K562 (cell line): ENCODE results near the gene MKNK1. TPM values are rescaled to one million over a fixed set of nuclear protein-coding genes. Genes with fewer than 3 reads are reported as not detected.

ENCODE experiments used
- HINFP ChIP-seq: fragments of 450-650 bp; conservative IDR thresholded peaks from 2 replicates; pipeline ENCODE4 v1.6.1; 2016; ENCODE audit warnings: missing genetic modification characterization, low read depth, mild to moderate bottlenecking, control low read depth, missing compliant biosample characterization
- MGA ChIP-seq: fragments of 450-650 bp; IDR thresholded peaks from 2 replicates; pipeline ENCODE4 v1.6.1; 2016; ENCODE audit warnings: mild to moderate bottlenecking, moderate library complexity
- POLR3G ChIP-seq: IDR thresholded peaks from 2 replicates; pipeline ENCODE4 v1.6.1; 2011; ENCODE audit not compliant: insufficient read length, insufficient replicate concordance; ENCODE audit errors: extremely low read depth
- RFX7 ChIP-seq: fragments of 250-450 bp; sonication (Bioruptor Pico); IDR thresholded peaks from 2 replicates; pipeline ENCODE4 v1.5.1; 2021; ENCODE audit warnings: mild to moderate bottlenecking
- SIRT6 ChIP-seq: IDR thresholded peaks from one replicate; pipeline ENCODE4 v1.6.1; 2012; ENCODE audit warnings: low read depth, mild to moderate bottlenecking, control low read depth, inconsistent platforms, low read length, moderate library complexity
- TAF15 ChIP-seq: fragments of 200-400 bp; formaldehyde crosslinking; IDR thresholded peaks from 2 replicates; pipeline ENCODE4 v1.6.1; 2017; ENCODE audit warnings: mild to moderate bottlenecking, low read depth, low read length, moderate library complexity
- TOE1 ChIP-seq, 2 experiments: fragments of 450-650 bp in 1 of 2; sonication (generic) in 1 of 2; formaldehyde crosslinking in 1 of 2; IDR thresholded peaks; 2 replicates each; pipeline versions ENCODE4 v1.7.1 to v1.8.0; 2016 to 2022; ENCODE audit warnings: borderline replicate concordance in 2 of 2, mild to moderate bottlenecking in 2 of 2, antibody characterized with exemption in 1 of 2, inconsistent platforms in 1 of 2, low read depth in 1 of 2, missing genetic modification reagents in 1 of 2, moderate library complexity in 1 of 2
- ZNF311 ChIP-seq: fragments of 250-450 bp; sonication (Bioruptor Pico); IDR thresholded peaks from 2 replicates; pipeline ENCODE4 v1.4.0; 2020; ENCODE audit warnings: mild to moderate bottlenecking, moderate library complexity
- ZNF655 ChIP-seq: fragments of 250-450 bp; sonication (Bioruptor Pico); IDR thresholded peaks from 2 replicates; pipeline ENCODE4 v1.5.0; 2021
- ZNF696 ChIP-seq: fragments of 250-450 bp; sonication (Bioruptor Pico); conservative IDR thresholded peaks from 2 replicates; pipeline ENCODE4 v1.4.0; 2020; ENCODE audit warnings: mild to moderate bottlenecking, moderate library complexity
- polyA plus RNA-seq, 8 experiments: library from polyadenylated mRNA; depleted of rRNA in 4 of 8; stranded (reverse) in 5 of 8; unstranded in 3 of 8; fragments of >200 nt; fragmentation: Nextera tagmentation in 2 of 8; fragmentation: Illumina TruSeq in 1 of 8; extraction: Ambion mirVana in 2 of 8; extraction: Trizol in 1 of 8; gene quantifications; 2 replicates each; pipeline versions ENCODE4 v1.2.1 to v1.2.3, GENCODE V29; 2011 to 2014; ENCODE audit warnings: inconsistent platforms in 1 of 8, missing spikeins in 1 of 8
- total RNA-seq, 7 experiments: library from RNA; depleted of rRNA in 6 of 7; stranded (reverse); fragments of >200 nt in 6 of 7; fragmentation: Illumina TruSeq in 2 of 7; extraction: Trizol in 2 of 7; gene quantifications; 2 replicates each; pipeline versions ENCODE4 v1.2.1 to v1.2.3, GENCODE V29; 2011 to 2021; ENCODE audit warnings: low replicate concordance in 1 of 7
- TF ChIP-seq, protein P1 (sequence below): fragments of 250-450 bp; sonication (Bioruptor Pico); IDR thresholded peaks from 2 replicates; pipeline ENCODE4 v1.5.0; 2021

MKNK1 gene
- total and polyA plus RNA-seq, 9 of the 15 experiments (the other 6 are each of a cell fraction or from before 2014, with no cell fraction given): 27.7 to 51.3 (median 43.7) TPM

DNA sequence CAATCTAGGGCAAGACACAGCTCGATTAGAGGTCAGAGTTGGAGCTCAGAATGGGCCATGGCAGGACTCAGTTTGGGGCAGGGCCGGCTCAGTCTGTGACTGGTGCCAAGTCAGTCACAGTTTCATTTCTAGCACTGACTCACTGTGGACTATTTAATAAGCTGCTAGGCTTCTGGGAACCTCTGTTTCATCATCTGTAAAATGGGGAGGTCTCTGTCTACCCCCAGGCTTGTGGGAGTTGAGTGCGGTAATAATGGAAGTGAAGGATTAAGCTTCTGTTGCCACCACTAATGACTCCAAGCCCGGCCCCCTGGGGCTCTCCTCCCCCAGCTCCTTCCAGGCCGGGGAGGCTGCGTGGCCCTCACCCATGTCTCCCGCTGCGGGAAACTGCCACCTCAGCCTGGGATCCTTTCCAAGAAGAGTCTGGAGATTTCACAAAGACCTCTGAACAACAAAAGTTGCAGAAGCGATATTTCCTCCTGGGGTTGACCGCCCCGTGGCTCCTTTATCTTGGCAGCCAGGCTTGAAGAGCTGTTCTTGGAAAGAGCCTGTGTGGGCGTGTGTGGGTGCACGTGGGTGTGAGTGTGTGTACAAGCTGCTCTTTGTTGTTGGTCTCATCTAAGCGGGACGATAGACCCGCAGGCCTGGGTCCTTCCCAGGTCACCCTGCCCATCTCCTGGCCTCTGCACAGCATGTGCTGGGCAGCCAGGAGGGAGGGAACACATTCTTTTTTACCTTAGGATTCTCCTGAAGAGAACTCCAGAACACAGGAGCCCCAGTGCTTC, 81.7 kb downstream of the MKNK1 start (continued):
- TF ChIP-seq TOE1 (IDR thresholded peaks at IDR 0.05; ENCODE audit: borderline replicate concordance) (peak; percentile 83; the same call in 1 of the 2 replicates), TOE1 (CRISPR knock-in tag; IDR thresholded peaks at IDR 0.05; ENCODE audit: borderline replicate concordance, low read depth) (0 out of 2 replicates have a peak, but pooled peaks have one; percentile 31), RFX7 (no peak), HINFP (tag) (no peak), TAF15 (no peak), ZNF696 (CRISPR knock-in tag) (no peak), ZNF311 (CRISPR knock-in tag) (no peak), POLR3G (no peak), MGA (peak; percentile 93), ZNF655 (CRISPR knock-in tag) (no peak), SIRT6 (no peak)
- TF ChIP-seq, protein P1, sequence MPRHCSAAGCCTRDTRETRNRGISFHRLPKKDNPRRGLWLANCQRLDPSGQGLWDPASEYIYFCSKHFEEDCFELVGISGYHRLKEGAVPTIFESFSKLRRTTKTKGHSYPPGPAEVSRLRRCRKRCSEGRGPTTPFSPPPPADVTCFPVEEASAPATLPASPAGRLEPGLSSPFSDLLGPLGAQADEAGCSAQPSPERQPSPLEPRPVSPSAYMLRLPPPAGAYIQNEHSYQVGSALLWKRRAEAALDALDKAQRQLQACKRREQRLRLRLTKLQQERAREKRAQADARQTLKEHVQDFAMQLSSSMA (CRISPR knock-in tag): no peak
